Stimulated activated CD4-positive, alpha-beta T cell treated with anti-CD3 and anti-CD28 coated beads, Interleukin-2, amount 100 ng/mL, for 48 hours (primary cell): Measurements from ENCODE around the gene WDR88.
"Not testable (repeated sequence)": the region's sequence is repeated elsewhere in the genome, so short reads cannot be mapped to it uniquely, and the experiment has no call there.

Source experiments
- DNase-seq, 2 donors: peaks; one replicate each; pipeline ENCODE4 v3.0.0-alpha.2; 2020

The WDR88 gene

DNA sequence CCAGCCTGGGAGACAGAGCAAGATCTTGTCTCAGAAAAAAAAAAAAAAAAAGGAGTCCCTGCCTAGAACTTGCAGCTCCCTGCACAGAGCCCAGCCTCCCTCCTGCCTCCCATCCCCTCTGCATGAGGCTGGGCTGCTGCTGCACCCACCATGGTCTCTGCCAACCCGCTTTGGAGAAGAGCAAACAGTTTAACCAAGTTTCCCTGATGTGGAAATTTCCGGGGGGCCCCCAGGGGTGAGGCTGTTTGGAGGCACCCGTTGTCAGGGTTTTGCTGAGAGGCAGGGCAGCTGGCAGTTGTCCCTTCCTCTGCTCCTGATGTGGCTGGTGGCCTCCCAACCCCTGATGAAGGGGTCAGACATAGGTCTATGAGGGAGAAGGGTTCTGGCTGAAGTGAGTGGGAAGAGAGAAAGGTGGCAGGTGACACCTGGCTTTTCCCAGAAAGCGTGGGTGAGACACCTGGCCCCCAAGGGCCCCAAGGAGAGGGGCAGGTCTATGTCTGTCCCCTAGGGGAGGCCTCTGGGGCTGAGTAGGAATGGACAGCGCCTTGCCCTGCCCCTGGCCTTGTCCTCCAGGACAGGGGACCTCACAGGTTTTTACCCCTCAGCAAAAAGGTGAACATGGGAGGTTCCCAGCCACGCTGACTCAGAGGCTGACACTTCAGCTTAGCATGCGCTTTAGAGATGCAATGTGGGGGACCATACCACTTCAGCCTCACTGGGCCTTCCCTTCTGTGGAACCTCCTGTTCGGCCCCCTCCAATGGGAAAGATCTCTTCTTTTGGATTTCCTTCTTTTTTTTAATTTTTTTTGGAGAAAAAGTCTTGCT is 67.7 kb downstream of the WDR88 start:
- no peak for DNase-seq

DNA sequence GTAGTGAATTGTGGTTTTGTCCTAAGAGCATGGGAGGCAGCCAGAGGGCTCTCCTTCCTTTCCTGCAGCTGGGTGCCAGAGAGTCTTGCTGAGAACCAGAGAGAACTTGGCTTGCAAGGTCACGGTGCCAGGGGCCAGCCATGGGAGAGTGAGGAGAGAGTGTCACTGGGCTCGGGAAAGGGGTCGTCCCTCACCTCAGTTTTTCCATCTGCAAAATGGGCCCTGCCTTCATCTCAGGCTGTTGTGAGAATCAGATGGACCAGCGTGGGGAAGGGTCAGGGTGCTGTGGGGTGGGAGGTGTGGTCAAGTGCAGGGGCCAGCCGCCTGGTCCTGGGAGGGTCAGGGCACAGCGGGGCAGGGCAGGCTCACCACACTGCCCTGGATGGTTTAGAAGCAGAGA is 69.6 kb downstream of the WDR88 start:
- DNase-seq: no peak

DNA sequence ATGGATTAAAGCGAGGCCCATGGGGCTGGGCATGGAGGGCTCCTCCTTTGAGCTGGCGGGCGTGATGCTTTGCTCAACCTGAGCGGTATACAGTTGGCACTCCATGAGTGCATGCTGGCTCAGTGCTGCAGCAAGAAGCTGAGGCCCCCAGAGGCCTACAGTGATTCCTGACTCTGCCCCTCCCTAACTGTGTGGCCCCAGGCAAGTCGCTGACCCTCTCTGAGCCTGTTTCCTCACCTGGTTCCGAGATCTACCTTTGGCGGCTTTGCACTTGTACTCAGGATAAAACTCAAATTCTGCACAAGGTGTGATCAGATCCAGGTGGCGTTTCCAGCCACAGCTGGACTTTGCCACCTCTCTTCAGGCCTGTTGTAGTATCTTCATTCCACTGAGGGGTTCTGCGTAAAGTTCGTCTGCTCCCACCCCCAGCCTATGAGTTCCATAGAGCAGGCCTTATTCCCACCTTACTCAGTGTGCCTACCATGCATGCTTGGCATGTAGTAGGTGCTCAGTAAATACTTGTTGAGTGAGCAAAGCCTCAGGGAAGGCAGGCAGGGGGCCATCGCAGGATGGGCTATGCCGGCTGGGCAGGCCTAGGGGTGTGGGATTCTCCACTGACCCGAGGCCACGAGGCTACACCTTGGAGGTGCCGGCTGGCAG is 70.1 kb downstream of the WDR88 start:
- no peak for DNase-seq

DNA sequence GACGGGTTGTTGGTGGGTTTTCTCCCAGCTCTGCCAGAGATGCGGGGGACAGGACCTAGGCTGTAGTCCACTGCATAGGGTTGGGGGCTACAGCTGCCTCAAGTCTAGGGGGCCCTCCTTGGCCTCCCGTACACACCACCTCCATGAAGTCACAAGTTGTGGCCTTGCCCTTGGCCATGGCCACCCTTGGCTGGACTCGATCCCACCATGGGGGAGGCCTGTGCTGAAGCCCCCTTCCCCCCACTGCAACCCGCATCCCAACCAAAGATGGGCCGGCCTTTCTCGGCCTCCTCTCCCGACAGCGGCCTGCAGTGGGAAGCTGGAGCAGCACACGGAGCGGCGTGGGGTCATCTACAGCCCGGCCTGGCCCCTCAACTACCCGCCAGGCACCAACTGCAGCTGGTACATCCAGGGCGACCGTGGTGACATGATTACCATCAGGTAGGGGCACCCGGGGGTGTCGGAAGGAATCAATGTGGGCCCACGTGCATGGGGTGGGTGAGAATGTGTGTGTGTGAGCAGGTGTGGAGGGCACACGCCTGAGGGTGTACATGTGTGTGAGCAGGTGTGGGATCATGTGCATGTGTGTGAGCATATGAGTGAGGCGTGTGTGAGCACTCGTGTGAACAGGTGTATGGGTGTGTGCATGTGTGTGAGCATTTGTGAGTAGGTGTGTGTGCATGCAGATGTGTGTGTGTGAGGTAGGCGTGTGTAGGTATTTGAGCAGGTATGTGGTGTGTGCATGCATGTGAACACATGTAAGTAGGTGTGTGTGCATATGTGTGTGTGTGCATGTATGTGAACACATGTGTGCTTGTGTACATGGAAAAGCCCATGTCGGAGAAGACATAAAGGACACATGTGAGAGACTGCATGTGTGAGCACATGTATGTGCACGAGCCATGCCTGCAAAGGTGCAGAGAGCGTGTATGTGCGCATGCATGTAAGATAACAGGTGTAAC is 70.9 kb downstream of the WDR88 start:
- DNase-seq: no peak

DNA sequence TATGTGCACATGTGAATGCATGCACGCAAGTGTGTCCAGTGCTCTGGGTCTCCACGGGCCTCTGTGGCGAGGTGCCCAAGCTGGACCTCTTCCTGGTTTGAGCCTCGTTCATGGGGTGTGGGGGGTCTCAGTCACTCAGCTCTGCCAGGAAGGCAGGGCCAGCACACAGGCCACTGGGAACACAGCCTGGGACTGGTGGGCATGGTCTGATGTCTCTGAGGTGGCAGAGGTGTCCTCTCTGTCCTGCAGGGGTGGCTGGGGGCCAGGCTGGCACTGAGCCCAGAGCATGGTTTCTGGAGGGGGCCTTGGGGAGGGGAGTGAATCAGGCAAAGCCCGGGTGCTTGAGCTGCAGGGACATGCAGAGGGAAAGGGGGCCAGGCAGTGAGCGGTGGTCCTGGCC is 71.6 kb downstream of the WDR88 start:
- DNase-seq: no peak

DNA sequence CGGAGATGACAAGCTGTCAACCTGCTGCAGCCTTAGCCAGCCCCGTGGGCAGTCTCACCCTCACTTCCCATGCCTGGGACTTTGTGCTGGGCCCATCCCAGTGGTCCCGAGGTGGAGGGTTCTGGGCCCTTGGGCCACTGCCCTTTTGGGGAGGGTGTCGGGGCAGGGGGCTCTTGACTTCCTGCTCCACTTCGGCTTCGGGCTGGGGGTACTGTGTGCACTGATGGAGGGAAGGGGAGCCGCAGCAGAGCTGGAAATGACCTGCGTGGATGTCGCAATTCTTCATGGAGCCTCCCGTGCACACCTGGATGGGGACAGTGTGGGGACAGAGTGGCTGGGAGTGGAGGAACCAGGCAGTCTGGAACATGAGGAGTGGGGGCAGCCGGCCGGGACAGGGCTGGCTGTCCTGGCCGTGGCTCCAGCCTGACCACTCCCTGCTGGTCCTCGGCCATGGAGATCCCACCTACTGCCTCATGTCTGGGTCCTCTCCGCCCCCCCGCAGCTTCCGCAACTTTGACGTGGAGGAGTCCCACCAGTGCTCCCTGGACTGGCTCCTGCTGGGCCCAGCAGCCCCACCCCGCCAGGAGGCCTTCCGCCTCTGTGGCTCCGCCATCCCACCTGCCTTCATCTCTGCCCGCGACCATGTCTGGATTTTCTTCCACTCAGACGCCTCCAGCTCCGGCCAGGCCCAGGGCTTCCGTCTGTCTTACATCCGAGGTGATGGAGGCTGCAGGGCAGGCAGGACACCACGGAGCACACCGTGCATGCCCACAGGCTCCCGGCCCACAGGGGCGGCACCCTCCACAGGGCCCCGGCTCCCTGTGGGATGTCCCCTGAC is 72.4 kb downstream of the WDR88 start:
- DNase-seq: no peak

DNA sequence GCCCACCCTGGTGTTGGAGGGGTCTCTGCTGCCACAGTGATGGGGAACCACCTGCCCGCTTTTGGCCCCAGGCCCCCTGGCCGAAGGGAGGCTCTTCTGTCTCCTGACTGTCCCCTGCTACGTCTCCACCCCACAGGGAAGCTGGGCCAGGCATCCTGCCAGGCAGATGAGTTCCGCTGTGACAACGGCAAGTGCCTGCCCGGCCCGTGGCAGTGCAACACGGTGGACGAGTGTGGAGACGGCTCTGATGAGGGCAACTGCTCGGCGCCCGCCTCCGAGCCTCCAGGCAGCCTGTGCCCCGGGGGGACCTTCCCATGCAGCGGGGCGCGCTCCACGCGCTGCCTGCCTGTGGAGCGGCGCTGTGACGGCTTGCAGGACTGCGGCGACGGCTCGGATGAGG is 73.2 kb downstream of the WDR88 start:
- DNase-seq: no peak

DNA sequence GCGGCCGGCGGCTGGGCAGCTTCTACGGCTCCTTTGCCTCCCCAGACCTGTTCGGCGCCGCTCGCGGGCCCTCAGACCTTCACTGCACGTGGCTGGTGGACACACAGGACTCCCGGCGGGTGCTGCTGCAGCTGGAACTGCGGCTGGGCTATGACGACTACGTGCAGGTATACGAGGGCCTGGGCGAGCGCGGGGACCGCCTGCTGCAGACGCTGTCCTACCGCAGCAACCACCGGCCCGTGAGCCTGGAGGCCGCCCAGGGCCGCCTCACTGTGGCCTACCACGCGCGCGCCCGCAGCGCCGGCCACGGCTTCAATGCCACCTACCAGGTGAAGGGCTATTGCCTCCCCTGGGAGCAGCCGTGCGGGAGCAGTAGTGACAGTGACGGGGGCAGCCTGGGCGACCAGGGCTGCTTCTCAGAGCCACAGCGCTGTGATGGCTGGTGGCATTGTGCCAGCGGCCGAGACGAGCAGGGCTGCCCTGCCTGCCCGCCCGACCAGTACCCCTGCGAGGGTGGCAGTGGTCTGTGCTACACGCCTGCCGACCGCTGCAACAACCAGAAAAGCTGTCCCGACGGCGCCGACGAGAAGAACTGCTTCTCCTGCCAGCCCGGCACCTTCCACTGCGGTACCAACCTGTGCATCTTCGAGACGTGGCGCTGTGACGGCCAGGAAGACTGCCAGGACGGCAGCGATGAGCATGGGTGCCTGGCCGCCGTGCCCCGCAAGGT is 73.8 kb downstream of the WDR88 start:
- DNase-seq: no peak

DNA sequence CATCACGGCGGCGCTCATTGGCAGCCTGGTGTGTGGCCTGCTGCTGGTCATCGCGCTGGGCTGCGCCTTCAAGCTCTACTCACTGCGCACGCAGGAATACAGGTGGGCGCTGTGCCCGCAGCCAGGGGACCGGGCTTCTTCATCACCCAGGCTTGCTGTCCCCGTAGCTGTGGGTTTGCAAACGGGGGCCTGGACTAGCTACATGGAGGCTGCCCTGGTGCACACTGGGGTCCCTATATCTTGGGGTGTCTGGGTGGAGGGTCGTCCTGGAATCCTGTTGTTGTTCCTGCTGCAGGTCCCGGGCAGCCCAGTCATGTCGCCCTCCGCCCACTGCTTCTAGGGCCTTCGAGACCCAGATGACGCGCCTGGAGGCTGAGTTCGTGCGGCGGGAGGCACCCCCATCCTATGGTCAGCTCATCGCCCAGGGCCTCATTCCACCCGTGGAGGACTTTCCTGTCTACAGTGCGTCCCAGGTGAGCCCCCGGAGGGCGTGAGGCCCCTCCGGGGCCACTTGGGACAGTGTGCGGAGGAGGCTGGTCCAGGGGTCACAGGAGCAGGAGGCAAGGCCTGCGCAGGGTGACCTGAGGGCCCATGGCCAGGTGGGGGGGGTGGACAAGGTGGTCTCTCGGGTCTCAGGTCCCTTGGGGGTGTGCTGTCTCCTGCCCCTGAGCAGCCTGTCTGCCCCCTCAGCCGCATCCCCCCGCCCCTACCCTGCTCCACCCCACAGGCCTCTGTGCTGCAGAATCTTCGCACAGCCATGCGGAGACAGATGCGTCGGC is 74.5 kb downstream of the WDR88 start:
- no peak for DNase-seq

DNA sequence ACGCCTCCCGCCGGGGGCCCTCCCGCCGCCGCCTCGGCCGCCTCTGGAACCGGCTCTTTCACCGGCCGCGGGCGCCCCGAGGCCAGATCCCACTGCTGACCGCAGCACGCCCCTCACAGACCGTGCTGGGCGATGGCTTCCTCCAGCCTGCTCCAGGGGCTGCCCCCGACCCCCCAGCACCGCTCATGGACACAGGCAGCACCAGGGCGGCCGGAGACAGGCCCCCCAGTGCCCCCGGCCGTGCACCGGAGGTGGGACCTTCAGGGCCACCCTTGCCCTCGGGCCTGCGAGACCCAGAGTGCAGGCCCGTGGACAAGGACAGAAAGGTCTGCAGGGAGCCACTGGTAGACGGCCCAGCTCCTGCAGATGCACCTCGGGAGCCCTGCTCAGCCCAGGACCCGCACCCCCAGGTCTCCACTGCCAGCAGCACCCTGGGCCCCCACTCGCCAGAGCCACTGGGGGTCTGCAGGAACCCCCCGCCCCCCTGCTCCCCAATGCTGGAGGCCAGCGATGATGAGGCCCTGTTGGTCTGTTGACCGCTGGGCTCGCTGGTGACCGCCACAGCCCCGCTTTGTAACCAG is 75.2 kb downstream of the WDR88 start:
- no peak for DNase-seq

DNA sequence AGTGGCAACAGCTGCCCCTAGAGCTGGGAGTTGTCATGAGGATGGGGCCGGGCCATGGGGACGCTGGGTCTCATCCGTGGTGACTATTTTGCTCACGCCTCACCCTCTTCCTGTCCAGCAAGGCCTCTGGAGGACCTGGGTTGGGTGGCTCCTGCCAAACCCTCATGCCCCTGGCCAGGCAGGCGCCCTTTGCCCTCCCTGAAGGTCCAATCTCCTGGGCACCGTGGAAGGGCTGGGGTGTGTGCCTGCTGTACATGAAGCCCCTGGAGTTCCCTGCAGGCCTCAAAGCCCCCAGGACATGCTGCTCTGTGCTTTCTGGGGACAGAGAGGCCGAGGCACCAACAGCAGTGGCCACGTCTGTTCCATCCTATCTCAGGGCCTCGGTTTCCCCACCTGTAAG is 76.0 kb downstream of the WDR88 start:
- DNase-seq: no peak

DNA sequence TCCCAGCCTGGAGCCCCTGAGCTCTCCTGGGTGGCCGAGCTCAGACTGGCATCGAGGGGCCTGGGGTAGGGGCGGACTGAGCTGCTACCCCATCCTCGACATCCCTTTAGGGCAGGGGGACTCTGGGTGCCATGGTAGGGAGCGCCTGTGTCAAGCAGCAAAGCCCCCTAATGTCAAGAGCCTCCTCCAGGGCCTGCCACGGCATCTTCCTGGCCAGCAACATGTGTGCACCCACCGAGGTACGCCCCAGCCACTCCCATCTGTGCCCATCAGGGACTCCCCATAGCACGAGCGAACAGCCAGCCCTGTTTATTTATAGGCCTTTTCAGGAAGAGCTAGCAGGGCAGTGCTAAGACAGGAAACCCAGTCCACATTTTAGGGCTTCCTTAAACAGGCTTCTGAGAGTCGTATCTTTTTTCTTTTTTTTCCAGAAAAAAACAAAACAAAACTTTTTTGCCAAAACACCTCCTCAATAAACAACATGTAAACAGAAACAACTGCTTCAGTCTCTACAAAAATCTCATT is 76.5 kb downstream of the WDR88 start:
- no peak for DNase-seq

DNA sequence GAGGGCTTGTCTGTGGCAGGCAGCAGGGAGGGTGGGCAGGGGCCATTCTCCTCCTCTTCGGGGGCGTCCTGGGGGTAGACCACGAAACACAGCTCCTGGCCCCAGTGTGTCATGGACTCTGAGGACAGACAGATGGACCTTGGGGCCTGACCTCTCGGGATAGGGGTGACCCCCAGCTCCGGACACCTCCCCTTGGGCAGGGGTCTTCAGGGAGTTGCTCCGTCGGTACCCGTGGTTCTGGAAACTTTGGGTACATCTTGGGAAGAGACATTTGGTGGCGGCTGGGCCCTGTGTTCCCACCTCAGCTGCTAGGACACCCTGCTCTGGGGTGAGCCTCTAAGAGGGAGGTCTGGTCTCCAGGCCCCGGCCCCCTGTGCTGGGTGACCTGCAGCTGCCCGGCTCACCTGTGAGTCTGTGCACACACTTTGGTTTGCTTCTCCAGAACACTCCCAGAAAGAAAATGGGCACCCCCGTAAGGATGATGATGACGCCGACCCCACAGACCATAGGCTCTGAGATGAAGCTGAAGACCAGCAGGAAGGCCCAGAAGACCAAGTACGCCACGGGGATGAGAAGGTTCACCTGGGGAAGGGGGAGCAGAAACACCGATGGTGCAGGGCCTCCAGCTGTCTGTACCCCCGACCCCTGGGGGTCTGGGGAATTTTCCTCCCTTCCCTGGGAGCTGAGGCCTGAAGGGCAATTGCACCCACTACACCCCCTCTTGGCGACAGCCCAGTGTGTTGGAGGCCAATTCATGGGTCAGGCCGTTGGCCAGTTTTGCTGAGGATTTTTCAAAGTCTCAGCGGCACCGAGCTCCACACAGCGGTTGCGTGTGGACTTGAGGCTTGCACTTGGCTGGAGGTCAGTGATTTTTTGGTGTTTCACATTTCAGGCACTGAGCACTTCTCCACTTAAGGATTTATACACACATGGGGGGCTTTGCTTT is 77.3 kb downstream of the WDR88 start:
- no peak for DNase-seq

DNA sequence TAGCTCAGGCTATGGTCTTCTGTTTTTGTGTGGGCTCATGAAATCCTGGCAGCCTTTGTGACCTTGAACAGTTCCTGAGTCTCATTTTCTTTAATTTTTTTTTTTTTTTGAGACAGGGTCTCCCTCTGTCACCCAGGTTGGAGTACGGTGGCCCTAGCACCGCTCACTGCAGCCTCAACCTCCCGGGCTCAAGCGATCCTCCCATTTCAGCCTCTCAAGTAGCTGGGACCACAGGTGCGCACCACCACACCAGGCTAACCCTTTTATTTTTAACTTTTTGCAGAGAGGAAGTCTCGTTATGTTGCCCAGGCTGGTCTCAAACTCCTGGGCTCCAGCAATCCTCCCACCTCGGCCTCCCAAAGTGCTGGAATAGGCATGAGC is 77.9 kb downstream of the WDR88 start:
- not testable (repeated sequence) for DNase-seq

DNA sequence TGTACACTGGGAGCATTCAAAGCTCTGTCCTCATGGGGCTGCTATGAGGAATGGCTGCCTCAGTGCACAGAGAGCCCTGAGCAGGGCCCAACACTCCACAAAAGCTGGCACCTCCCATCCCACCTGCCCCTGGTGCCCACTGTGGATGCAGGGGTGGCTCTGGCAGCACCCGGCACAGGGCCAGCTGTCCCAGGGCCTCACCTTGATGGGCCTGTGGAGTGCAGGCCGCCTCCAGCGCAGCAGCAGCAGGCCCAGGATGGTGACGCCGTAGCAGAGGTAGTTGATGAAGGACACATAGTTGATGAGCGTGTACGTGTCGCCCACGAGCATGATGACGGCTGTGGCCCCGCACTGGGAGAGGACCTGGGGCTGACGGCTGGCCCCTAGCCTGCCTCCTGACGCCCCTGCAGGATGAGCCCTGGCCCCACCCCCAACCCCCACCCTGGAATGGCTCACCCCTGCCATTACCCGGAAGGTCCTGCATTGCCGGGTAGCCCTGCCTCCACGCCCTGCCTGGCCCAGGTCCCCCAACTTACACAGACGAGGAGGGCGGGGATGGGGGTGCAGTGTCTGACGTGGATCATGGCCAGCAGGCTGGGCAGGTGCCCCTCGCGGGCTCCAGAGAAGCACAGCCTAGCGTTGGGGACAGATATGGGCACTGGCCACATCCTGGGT is 78.5 kb downstream of the WDR88 start:
- no peak for DNase-seq

DNA sequence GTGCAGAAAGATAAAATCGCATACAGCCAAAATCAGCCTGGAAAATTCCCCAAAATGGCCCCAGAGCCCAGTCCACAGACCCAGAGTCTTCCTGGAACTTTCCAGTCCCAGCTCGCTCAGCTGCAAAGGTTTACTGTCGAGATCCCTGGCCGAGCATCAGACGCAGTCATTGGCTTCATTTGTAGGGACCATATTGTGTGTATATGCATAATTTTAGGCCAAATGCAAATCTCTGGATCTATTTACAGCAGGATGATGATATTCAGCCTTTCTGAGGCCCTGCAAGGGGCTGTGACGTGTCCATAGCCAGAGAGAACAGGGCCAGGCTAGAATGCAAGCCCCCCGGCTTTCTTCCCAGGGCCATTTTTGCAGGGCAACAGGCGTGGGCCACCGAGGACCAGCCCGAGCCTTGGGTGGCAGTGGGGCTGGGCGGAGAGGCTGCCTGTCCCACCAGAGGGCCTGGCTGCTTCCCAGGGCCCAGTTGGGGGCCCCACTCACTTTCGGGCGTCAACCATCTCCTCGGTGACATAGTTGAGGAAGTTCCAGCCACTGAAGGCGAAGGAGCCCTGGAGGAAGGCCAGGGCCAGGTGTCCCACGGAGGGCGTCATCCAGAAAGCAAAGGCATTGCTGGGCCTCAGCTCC is 80.0 kb downstream of the WDR88 start:
- DNase-seq: no peak

DNA sequence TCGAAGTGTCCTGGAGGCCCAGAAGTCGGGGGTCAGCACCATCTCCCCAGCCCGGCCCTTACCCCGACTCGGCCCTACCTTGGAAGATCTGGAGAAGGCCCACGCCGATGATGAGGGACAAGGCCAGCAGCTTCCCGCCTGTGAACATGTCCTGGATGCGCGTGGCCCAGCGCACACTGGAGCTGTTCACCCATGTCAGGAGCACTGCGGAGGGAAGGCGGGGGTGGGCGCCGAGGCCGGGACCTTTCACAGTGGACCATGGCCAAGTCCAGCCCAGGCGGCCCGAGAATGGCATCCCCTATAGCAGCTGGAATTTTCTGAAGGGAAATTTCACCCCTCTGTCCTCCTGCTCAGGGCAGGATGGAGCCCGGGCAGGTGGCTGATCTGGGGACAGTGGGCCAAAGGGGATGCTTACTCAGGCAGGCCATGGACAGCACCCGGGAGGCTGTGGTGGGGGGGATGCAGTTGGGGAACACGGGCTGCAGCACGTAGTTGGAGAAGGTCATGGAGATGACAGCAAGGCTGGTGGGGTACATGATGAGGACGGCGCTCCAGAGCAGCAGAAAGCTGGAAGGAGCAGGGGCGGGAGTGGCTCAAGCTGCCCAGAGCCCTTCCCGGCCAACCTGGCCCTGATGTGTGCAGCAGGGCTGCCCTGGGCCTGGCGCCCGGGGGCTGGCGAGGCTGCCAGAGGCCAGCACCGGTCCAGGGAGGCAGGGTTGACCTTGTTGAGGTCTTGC is 80.7 kb downstream of the WDR88 start:
- no peak for DNase-seq
